ENCODE measurements around the gene KCNQ2. TPM values are rescaled to one million over a fixed set of nuclear protein-coding genes. Genes with fewer than 3 reads are reported as not detected.
"Not testable (repeated sequence)": the region's sequence is repeated elsewhere in the genome, so short reads cannot be mapped to it uniquely, and the experiment has no call there.

KCNQ2 gene
- total and polyA plus RNA-seq, 7 donors: 0.01 to 2.8 (median 0.15) TPM; not detected in 1

DNA sequence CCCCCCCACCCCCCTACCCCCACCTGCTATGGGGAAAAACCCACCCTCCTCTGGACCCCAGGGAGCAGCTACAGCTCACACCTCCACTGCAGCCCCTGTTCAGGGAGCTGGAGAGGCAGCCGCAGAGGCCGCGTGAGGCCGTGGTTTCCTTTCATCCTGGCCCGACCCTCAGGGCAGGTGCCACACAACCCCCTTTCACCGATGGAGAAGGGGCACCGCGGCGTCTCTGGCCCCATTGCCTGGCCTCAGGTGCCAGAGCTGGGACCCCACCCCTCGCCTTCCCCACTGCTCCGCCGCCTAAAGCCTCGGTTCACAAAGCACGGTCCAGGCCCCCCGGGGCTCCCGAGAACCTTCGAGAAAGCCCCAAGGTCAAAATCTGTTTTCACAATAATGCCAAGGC is 11.8 kb upstream of the KCNQ2 start:
- WGBS, 3 donors: 41 to 56% (median 47%) methylated on average over 17 of the region's 17 CpGs
- Histone ChIP-seq H3K27me3 (ENCODE audit: insufficient read depth in 3 of 3, low read length in 2 of 3) (peaks cover 0 to 22% (median 0%) of the 10 kb centered on the region in 3 donors), H3K36me3 (ENCODE audit: insufficient read depth in 1 of 2, low read depth in 1 of 2) (peaks cover 0 to 16% of the 10 kb centered on the region in 2 donors), H3K9me3 (no peaks in the 10 kb centered on the region), H3K4me1 (no peaks in the 10 kb centered on the region), H3K4me3 (no peak overlapping the region), H3K27ac (no peak overlapping the region)
- intact Hi-C loops (cut with DNase I): no loop called here
- TF ChIP-seq, protein P1, sequence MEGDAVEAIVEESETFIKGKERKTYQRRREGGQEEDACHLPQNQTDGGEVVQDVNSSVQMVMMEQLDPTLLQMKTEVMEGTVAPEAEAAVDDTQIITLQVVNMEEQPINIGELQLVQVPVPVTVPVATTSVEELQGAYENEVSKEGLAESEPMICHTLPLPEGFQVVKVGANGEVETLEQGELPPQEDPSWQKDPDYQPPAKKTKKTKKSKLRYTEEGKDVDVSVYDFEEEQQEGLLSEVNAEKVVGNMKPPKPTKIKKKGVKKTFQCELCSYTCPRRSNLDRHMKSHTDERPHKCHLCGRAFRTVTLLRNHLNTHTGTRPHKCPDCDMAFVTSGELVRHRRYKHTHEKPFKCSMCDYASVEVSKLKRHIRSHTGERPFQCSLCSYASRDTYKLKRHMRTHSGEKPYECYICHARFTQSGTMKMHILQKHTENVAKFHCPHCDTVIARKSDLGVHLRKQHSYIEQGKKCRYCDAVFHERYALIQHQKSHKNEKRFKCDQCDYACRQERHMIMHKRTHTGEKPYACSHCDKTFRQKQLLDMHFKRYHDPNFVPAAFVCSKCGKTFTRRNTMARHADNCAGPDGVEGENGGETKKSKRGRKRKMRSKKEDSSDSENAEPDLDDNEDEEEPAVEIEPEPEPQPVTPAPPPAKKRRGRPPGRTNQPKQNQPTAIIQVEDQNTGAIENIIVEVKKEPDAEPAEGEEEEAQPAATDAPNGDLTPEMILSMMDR (IDR thresholded peaks at IDR 0.05): no peak
- DNase-seq (peak in 1 of 2 donors; percentile 57), ATAC-seq (peak in 3 of 4 donors; percentile 1 to 13 (median 13))

DNA sequence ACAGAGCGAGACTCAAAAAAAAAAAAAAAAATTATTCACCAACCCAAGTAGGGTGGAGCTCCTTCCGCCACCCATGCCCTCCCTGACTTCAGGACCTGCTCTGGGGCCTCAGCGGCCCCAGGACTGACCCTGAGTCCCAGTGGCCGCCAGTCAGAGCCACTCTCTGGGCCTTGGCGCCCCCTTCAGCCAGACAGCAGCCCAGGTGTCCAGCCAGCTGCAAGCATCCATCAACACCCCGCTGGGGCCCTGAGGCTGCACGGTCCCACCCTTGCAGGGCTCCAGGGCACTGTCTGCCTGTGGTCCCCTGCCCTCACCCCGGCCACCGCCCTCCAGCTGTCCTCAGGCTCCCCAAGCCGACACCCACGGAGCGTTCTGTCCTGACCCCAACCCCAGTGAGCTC is 11.4 kb upstream of the KCNQ2 start:
- Histone ChIP-seq H3K9me3 (no peaks in the 10 kb centered on the region), H3K36me3 (ENCODE audit: insufficient read depth in 1 of 2, low read depth in 1 of 2) (peaks cover 0 to 12% of the 10 kb centered on the region in 2 donors), H3K4me3 (no peak overlapping the region), H3K4me1 (no peaks in the 10 kb centered on the region), H3K27me3 (ENCODE audit: insufficient read depth in 3 of 3, low read length in 2 of 3) (peaks cover 0 to 25% (median 0%) of the 10 kb centered on the region in 3 donors), H3K27ac (no peak overlapping the region)
- intact Hi-C loops (cut with DNase I): no loop called here
- ATAC-seq (peak; percentile 18 to 33 (median 28)), DNase-seq (peak in 1 of 2 donors; percentile 68)
- WGBS, 3 donors: 35 to 55% (median 50%) methylated on average over 12 of the region's 12 CpGs
- TF ChIP-seq, protein P1 (IDR thresholded peaks at IDR 0.05): no peak

DNA sequence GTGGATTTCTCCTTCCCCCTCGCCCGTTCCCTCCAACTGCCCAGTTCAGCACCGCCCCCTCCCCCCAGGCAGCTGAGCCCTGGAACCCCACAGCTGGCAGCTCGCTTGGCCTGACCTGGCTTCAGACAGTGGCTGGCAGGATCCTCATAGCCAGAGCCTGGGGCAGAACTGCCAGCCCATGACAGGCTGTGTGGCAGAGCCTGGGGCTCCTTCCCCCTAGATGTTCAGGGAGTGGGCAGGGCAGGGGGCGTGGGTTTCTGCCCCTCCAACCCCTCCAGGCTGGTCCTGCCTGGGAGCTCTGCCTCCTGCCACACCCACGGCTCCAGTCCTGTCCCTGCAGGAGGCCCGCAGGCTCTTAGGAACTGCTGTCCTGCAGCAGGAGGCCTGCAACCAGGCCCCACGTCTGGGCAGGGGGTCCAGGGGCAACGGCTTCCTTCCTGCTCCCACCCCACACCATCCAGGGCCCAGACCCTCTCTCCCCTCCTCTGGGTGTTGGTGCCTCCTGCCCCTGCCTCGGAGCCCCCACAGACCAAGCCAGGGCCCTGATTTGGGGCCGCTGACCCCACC is 9.6 kb upstream of the KCNQ2 start:
- Histone ChIP-seq H3K4me3 (no peak overlapping the region), H3K4me1 (no peaks in the 10 kb centered on the region), H3K27me3 (ENCODE audit: insufficient read depth in 3 of 3, low read length in 2 of 3) (peaks cover 0 to 41% (median 4%) of the 10 kb centered on the region in 3 donors), H3K27ac (no peak overlapping the region), H3K36me3 (ENCODE audit: insufficient read depth in 1 of 2, low read depth in 1 of 2) (no peaks in the 10 kb centered on the region), H3K9me3 (no peaks in the 10 kb centered on the region)
- peak in 2 of 4 donors; percentile 3 for ATAC-seq
- TF ChIP-seq, protein P1 (IDR thresholded peaks at IDR 0.05): no peak
- no peak for DNase-seq
- intact Hi-C loops (cut with DNase I): no loop called here
- 23 to 50% (median 35%) methylated on average over 8 to 11 of the region's 11 CpGs for WGBS, 3 donors

DNA sequence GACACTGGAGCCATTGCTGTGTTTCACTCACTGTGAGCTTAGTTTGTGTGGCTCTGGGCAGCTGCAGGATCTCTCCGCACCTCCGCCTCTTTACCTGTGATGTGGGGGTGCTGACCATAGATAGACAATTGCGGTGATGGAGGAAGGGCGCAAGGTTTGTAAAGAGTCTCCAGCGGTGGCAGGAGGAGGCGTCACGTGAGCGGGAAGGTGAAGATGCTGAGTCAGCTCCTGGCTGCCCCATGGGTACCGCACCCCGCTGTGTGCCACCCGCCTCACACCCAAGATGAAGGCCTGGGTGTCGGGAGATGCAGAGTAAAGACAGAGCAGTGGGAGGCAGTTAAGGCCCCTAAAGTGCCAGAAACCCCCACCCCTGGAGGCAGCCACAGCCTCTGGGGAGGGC is 9.0 kb upstream of the KCNQ2 start:
- DNase-seq (no peak), ATAC-seq (no peak)
- Histone ChIP-seq H3K4me1 (no peaks in the 10 kb centered on the region), H3K4me3 (no peak overlapping the region), H3K27me3 (ENCODE audit: insufficient read depth in 3 of 3, low read length in 2 of 3) (peaks cover 0 to 46% (median 4%) of the 10 kb centered on the region in 3 donors), H3K27ac (no peak overlapping the region), H3K36me3 (ENCODE audit: insufficient read depth in 1 of 2, low read depth in 1 of 2) (no peaks in the 10 kb centered on the region), H3K9me3 (no peaks in the 10 kb centered on the region)
- intact Hi-C loops (cut with DNase I): no loop called here
- WGBS, 3 donors: 58 to 64% (median 62%) methylated on average over 12 of the region's 12 CpGs
- TF ChIP-seq, protein P1 (IDR thresholded peaks at IDR 0.05): no peak

DNA sequence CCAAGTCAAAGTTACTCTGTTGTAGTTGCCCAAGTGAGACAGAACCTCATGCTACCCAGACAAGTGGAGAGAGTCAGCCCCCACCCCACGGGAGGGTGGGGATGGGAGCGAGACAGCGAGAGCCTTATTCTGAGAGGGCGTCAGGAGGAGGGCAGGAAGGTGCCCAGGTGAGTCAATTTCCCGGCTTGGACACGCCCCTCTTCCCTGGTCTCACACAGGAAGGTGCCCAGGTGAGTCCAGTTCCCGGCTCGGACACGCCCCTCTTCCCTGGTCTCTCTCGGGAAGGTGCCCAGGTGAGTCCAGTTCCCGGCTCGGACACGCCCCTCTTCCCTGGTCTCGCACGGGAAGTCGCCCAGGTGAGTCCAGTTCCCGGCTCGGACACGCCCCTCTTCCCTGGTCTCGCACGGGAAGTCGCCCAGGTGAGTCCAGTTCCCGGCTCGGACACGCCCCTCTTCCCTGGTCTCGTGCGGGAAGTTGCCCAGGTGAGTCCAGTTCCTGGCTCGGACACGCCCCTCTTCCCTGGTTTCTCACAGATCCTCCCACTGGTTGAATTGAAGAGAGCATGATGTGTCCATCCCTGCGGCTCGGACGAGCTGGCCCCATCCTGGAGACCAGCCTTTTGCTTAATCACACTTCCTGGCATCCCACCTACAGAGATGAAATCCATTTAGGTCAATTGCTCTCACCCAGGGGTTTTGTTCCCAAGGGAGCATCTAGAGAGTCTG is 7.4 kb upstream of the KCNQ2 start:
- H3K4me1 ChIP-seq: not testable (repeated sequence)

More for the DNA sequence above, 7.4 kb upstream of the KCNQ2 start:
- H3K9me3 ChIP-seq; intact Hi-C loops (cut with DNase I); H3K4me3 ChIP-seq; H3K36me3 ChIP-seq (ENCODE audit: insufficient read depth in 1 of 2, low read depth in 1 of 2); H3K27ac ChIP-seq; DNase-seq; ATAC-seq: not testable (repeated sequence)
- WGBS, 3 donors: 58 to 65% (median 60%) methylated on average over 26 to 32 of the region's 32 CpGs
- H3K27me3 ChIP-seq (ENCODE audit: insufficient read depth in 3 of 3, low read length in 2 of 3): peaks cover 0 to 62% (median 10%) of the 10 kb centered on the region in 3 donors
